ENCODE results near the gene SYNCRIP. TPM values are rescaled to one million over a fixed set of nuclear protein-coding genes. Genes with fewer than 3 reads are reported as not detected.

SYNCRIP gene
- total and polyA plus RNA-seq, 2 of the 13 experiments (the other 11 are each of a cell fraction or from before 2014, with no cell fraction given), result 8.1 to 112 TPM

DNA sequence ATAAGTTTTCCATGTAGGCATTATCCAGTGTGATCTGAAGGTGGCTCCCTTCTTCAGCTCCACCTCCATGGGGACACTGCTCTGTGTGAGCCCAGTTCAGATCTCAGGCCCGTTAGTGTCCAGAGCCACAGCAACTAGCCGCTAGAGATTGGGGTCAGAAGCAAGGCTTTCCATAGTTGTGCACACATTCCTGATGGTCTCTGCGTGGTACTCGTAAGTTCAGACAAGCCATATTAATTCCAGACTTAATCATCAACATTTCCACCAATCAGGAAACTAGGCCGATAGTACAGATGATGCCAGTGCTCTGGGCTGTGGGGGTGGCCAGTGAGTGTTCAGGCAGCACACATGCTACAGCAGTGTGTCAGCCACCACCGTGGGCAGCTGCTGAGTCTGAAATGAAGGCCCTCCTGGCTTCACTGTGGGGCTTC lies 17.5 kb upstream of the SYNCRIP start (continued):
- TF ChIP-seq ZMYM3 (CRISPR knock-in tag; IDR thresholded peaks at IDR 0.05), result peak; percentile 33; the same call in 1 of the 2 replicates
- no peak for TF ChIP-seq PHB2 (IDR thresholded peaks at IDR 0.05; ENCODE audit: partially characterized antibody)
- no peak for TF ChIP-seq ZSCAN30 (CRISPR knock-in tag; IDR thresholded peaks at IDR 0.05)
- TF ChIP-seq, protein P1, sequence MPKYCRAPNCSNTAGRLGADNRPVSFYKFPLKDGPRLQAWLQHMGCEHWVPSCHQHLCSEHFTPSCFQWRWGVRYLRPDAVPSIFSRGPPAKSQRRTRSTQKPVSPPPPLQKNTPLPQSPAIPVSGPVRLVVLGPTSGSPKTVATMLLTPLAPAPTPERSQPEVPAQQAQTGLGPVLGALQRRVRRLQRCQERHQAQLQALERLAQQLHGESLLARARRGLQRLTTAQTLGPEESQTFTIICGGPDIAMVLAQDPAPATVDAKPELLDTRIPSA (CRISPR knock-in tag; IDR thresholded peaks at IDR 0.05; ENCODE audit: borderline replicate concordance), result no peak
- no peak for TF ChIP-seq ZKSCAN1 (IDR thresholded peaks at IDR 0.05; ENCODE audit: low read length)
- TF ChIP-seq ZBTB7A (CRISPR knock-in tag; IDR thresholded peaks at IDR 0.05), result no peak
- TF ChIP-seq ZBTB1 (CRISPR knock-in tag; IDR thresholded peaks at IDR 0.05; ENCODE audit: borderline replicate concordance), result no peak
- no peak for TF ChIP-seq ATRX (CRISPR knock-in tag; IDR thresholded peaks at IDR 0.05; ENCODE audit: borderline replicate concordance)
- no peak for TF ChIP-seq ZNF251 (CRISPR knock-in tag; IDR thresholded peaks at IDR 0.05)
- TF ChIP-seq, protein P2, sequence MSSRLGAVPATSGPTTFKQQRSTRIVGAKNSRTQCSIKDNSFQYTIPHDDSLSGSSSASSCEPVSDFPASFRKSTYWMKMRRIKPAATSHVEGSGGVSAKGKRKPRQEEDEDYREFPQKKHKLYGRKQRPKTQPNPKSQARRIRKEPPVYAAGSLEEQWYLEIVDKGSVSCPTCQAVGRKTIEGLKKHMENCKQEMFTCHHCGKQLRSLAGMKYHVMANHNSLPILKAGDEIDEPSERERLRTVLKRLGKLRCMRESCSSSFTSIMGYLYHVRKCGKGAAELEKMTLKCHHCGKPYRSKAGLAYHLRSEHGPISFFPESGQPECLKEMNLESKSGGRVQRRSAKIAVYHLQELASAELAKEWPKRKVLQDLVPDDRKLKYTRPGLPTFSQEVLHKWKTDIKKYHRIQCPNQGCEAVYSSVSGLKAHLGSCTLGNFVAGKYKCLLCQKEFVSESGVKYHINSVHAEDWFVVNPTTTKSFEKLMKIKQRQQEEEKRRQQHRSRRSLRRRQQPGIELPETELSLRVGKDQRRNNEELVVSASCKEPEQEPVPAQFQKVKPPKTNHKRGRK (CRISPR knock-in tag; IDR thresholded peaks at IDR 0.05), result no peak
- TF ChIP-seq ZNF780A (CRISPR knock-in tag; IDR thresholded peaks at IDR 0.05), result no peak
- no peak for TF ChIP-seq ZC3H4 (CRISPR knock-in tag; IDR thresholded peaks at IDR 0.05; ENCODE audit: borderline replicate concordance)
- TF ChIP-seq, protein P3, sequence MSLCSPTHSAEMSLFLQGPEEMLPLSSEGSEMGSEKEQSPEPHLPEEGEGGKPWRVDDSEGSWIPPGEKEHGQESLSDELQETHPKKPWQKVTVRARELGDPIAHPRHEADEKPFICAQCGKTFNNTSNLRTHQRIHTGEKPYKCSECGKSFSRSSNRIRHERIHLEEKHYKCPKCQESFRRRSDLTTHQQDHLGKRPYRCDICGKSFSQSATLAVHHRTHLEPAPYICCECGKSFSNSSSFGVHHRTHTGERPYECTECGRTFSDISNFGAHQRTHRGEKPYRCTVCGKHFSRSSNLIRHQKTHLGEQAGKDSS (CRISPR knock-in tag; IDR thresholded peaks at IDR 0.05; ENCODE audit: borderline replicate concordance, low read depth), result no peak
- TF ChIP-seq MTF2 (CRISPR knock-in tag; IDR thresholded peaks at IDR 0.05; ENCODE audit: borderline replicate concordance), result no peak
- TF ChIP-seq, protein P4, sequence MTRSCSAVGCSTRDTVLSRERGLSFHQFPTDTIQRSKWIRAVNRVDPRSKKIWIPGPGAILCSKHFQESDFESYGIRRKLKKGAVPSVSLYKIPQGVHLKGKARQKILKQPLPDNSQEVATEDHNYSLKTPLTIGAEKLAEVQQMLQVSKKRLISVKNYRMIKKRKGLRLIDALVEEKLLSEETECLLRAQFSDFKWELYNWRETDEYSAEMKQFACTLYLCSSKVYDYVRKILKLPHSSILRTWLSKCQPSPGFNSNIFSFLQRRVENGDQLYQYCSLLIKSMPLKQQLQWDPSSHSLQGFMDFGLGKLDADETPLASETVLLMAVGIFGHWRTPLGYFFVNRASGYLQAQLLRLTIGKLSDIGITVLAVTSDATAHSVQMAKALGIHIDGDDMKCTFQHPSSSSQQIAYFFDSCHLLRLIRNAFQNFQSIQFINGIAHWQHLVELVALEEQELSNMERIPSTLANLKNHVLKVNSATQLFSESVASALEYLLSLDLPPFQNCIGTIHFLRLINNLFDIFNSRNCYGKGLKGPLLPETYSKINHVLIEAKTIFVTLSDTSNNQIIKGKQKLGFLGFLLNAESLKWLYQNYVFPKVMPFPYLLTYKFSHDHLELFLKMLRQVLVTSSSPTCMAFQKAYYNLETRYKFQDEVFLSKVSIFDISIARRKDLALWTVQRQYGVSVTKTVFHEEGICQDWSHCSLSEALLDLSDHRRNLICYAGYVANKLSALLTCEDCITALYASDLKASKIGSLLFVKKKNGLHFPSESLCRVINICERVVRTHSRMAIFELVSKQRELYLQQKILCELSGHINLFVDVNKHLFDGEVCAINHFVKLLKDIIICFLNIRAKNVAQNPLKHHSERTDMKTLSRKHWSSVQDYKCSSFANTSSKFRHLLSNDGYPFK (CRISPR knock-in tag; IDR thresholded peaks at IDR 0.05; ENCODE audit: borderline replicate concordance), result no peak
- TF ChIP-seq, protein P5, sequence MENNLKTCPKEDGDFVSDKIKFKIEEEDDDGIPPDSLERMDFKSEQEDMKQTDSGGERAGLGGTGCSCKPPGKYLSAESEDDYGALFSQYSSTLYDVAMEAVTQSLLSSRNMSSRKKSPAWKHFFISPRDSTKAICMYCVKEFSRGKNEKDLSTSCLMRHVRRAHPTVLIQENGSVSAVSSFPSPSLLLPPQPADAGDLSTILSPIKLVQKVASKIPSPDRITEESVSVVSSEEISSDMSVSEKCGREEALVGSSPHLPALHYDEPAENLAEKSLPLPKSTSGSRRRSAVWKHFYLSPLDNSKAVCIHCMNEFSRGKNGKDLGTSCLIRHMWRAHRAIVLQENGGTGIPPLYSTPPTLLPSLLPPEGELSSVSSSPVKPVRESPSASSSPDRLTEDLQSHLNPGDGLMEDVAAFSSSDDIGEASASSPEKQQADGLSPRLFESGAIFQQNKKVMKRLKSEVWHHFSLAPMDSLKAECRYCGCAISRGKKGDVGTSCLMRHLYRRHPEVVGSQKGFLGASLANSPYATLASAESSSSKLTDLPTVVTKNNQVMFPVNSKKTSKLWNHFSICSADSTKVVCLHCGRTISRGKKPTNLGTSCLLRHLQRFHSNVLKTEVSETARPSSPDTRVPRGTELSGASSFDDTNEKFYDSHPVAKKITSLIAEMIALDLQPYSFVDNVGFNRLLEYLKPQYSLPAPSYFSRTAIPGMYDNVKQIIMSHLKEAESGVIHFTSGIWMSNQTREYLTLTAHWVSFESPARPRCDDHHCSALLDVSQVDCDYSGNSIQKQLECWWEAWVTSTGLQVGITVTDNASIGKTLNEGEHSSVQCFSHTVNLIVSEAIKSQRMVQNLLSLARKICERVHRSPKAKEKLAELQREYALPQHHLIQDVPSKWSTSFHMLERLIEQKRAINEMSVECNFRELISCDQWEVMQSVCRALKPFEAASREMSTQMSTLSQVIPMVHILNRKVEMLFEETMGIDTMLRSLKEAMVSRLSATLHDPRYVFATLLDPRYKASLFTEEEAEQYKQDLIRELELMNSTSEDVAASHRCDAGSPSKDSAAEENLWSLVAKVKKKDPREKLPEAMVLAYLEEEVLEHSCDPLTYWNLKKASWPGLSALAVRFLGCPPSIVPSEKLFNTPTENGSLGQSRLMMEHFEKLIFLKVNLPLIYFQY (CRISPR knock-in tag; IDR thresholded peaks at IDR 0.05; ENCODE audit: borderline replicate concordance), result peak; percentile 70; the same call in 1 of the 2 replicates
- TF ChIP-seq EP300 (IDR thresholded peaks at IDR 0.05; ENCODE audit: low read depth in 2 of 2, low read length in 2 of 2), result no peak
- TF ChIP-seq EP300 (CRISPR knock-in tag; IDR thresholded peaks at IDR 0.05; ENCODE audit: borderline replicate concordance), result no peak
- no peak for TF ChIP-seq ZNF83 (CRISPR knock-in tag; IDR thresholded peaks at IDR 0.05; ENCODE audit: borderline replicate concordance)
- TF ChIP-seq FOSL2 (CRISPR knock-in tag; IDR thresholded peaks at IDR 0.05), result peak; percentile 33; the same call in 1 of the 2 replicates
- no peak for TF ChIP-seq XBP1 (CRISPR knock-in tag; IDR thresholded peaks at IDR 0.05)

All from HepG2 (cell line).